ENCODE data around the gene TP53I13.
A peak's percentile ranks its signal among the peaks of the same experiment; 100 is the strongest.

The TP53I13 gene

DNA sequence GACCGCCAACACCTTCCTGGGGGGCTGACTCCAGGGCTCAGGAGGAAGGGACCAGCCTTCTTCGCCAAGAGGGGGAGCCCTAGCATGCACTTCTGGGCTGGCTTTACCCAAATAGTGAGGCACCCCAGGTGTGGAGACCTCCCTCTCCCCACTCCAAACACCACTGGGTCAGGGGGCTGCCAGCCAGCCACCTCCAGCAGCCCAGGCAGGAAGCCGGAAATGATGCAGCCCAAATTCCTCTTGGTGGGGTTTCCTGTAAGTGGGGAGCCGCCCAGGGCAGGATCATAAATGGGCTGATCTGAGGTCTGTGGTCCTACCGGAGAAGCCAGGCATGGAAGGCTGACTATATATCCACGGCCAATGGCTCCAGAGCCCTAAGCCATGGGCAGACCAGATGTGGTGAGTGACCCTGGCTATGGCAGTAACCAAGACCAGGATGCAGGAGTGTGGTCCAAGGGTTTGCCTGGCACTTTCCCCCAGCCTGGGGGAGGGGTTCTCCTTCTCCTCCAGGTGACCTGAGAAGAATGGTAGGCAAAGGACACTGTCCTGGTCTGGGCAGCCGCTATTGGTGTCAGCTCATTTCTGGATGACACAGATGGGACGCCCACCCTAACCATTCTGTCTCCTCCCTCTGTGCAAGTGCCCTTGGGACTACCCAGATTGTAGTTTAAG, 16.7 kb downstream of the TP53I13 start:
- peaks cover 59% of the 10 kb centered on the region for H3K4me1 ChIP-seq (ENCODE audit: insufficient read depth, low read length, severe bottlenecking)
- H3K27ac ChIP-seq (ENCODE audit: low read depth, low read length, poor library complexity, severe bottlenecking): peak overlapping the region; percentile 65
- H4K20me1 ChIP-seq (ENCODE audit: insufficient read depth, low read length): no peaks in the 10 kb centered on the region
- no peaks in the 10 kb centered on the region for H3K27me3 ChIP-seq (ENCODE audit: insufficient read depth, low read length)
- no peak overlapping the region for H2AFZ ChIP-seq (ENCODE audit: low read length)
- peaks cover 9% of the 10 kb centered on the region; the same call in 1 of the 2 replicates for H3K79me2 ChIP-seq (ENCODE audit: insufficient read depth, low read length)
- H3K4me2 ChIP-seq (ENCODE audit: low read length): peak overlapping the region; percentile 49
- TF ChIP-seq, protein P1, sequence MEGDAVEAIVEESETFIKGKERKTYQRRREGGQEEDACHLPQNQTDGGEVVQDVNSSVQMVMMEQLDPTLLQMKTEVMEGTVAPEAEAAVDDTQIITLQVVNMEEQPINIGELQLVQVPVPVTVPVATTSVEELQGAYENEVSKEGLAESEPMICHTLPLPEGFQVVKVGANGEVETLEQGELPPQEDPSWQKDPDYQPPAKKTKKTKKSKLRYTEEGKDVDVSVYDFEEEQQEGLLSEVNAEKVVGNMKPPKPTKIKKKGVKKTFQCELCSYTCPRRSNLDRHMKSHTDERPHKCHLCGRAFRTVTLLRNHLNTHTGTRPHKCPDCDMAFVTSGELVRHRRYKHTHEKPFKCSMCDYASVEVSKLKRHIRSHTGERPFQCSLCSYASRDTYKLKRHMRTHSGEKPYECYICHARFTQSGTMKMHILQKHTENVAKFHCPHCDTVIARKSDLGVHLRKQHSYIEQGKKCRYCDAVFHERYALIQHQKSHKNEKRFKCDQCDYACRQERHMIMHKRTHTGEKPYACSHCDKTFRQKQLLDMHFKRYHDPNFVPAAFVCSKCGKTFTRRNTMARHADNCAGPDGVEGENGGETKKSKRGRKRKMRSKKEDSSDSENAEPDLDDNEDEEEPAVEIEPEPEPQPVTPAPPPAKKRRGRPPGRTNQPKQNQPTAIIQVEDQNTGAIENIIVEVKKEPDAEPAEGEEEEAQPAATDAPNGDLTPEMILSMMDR (IDR thresholded peaks at IDR 0.05; ENCODE audit: low read length): peak; percentile 47
- TF ChIP-seq EZH2 (IDR thresholded peaks at IDR 0.05; ENCODE audit: borderline replicate concordance, low read length): no peak
- H3K4me3 ChIP-seq (ENCODE audit: low read depth, low read length, poor library complexity, severe bottlenecking): peak overlapping the region; percentile 21
- H3K9me2 ChIP-seq (ENCODE audit: low read depth, low read length): no peaks in the 10 kb centered on the region
- H3K9me3 ChIP-seq (ENCODE audit: low read length): no peaks in the 10 kb centered on the region
- no peaks in the 10 kb centered on the region for H3F3A ChIP-seq (ENCODE audit: insufficient read depth, low read length)
- H3K36me3 ChIP-seq (ENCODE audit: insufficient read depth, low read length): peaks cover 24% of the 10 kb centered on the region
- peak overlapping the region; percentile 37; the same call in 1 of the 2 replicates for H3K9ac ChIP-seq (ENCODE audit: low read length)

DNA sequence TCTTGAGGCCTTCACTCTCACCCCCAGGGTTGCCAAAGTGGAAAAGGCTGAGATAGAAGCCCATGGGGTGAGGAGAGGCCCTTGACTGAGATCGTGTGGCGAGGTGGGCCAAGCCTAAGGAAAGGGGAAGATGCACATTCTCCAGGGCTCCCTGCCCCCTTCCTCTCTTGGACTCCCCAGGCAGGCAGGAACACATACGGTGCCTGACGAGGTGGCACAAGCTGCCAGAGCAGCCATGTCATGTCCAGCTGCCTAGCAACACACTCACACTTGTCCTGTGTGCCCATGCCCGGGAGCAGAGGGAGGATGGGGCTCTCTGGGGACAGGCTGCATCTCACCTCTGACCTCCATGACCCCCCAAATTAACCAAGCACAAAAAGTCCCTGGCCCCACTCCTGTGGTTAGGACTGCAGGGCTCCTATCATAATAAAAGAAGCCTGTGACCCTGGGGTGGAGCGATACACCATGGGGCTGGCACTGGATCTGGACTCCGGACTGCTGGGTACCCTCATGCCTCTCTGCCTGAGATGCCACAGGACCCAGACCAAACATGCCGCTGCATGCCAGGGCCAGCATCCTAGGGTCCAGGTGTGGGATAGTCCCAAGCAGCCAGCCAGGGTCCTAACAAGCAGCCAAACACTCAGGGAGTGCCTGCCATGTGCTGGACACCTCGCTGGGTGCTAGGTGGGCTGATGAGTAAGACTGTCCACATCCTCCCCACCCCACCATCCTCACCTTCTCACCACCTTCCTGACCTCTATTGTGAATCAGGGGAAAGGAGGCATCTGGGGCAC, 18.4 kb downstream of the TP53I13 start:
- H3K9me3 ChIP-seq (ENCODE audit: low read length): no peaks in the 10 kb centered on the region
- no peaks in the 10 kb centered on the region for H3F3A ChIP-seq (ENCODE audit: insufficient read depth, low read length)
- H3K27me3 ChIP-seq (ENCODE audit: insufficient read depth, low read length): no peaks in the 10 kb centered on the region
- peaks cover 9% of the 10 kb centered on the region; the same call in 1 of the 2 replicates for H3K79me2 ChIP-seq (ENCODE audit: insufficient read depth, low read length)
- TF ChIP-seq EZH2 (IDR thresholded peaks at IDR 0.05; ENCODE audit: borderline replicate concordance, low read length): no peak
- TF ChIP-seq, protein P1 (IDR thresholded peaks at IDR 0.05; ENCODE audit: low read length): no peak
- H3K4me1 ChIP-seq (ENCODE audit: insufficient read depth, low read length, severe bottlenecking): peaks cover 70% of the 10 kb centered on the region
- no peak overlapping the region; the same call in 1 of the 2 replicates for H3K9ac ChIP-seq (ENCODE audit: low read length)
- peak overlapping the region; percentile 94 for H3K4me2 ChIP-seq (ENCODE audit: low read length)
- H3K9me2 ChIP-seq (ENCODE audit: low read depth, low read length): no peaks in the 10 kb centered on the region
- no peaks in the 10 kb centered on the region for H4K20me1 ChIP-seq (ENCODE audit: insufficient read depth, low read length)
- peaks cover 18% of the 10 kb centered on the region for H3K36me3 ChIP-seq (ENCODE audit: insufficient read depth, low read length)
- H2AFZ ChIP-seq (ENCODE audit: low read length): no peak overlapping the region
- H3K27ac ChIP-seq (ENCODE audit: low read depth, low read length, poor library complexity, severe bottlenecking): peak overlapping the region; percentile 65
- H3K4me3 ChIP-seq (ENCODE audit: low read depth, low read length, poor library complexity, severe bottlenecking): peak overlapping the region; percentile 94

DNA sequence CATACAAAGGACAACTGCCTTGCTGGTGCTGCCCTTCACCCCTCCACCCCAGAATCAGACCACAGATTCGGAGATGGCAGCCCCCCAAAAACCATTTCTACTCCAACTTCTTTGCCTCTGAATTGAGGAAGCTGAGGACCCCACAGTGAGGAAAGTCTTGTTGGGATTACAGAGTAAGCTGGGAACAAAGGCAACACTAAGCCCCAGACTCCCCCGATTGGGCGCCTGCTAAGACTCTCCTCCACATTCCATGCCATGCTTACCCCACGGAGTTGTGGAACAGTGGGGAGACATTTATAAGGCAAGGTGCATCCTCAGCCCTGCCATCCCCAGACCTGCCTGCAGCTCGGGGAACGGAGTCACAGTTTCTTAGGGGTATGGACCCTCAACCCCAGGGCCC, 19.1 kb downstream of the TP53I13 start:
- no peaks in the 10 kb centered on the region for H3K27me3 ChIP-seq (ENCODE audit: insufficient read depth, low read length)
- TF ChIP-seq, protein P1 (IDR thresholded peaks at IDR 0.05; ENCODE audit: low read length): no peak
- TF ChIP-seq EZH2 (IDR thresholded peaks at IDR 0.05; ENCODE audit: borderline replicate concordance, low read length): no peak
- H3K4me1 ChIP-seq (ENCODE audit: insufficient read depth, low read length, severe bottlenecking): peaks cover 77% of the 10 kb centered on the region
- no peaks in the 10 kb centered on the region for H4K20me1 ChIP-seq (ENCODE audit: insufficient read depth, low read length)
- H3K9me2 ChIP-seq (ENCODE audit: low read depth, low read length): no peaks in the 10 kb centered on the region
- H2AFZ ChIP-seq (ENCODE audit: low read length): no peak overlapping the region
- H3K9ac ChIP-seq (ENCODE audit: low read length): peak overlapping the region; percentile 88
- H3K27ac ChIP-seq (ENCODE audit: low read depth, low read length, poor library complexity, severe bottlenecking): peak overlapping the region; percentile 25
- H3K9me3 ChIP-seq (ENCODE audit: low read length): no peaks in the 10 kb centered on the region
- H3K4me2 ChIP-seq (ENCODE audit: low read length): peak overlapping the region; percentile 94
- peak overlapping the region; percentile 94 for H3K4me3 ChIP-seq (ENCODE audit: low read depth, low read length, poor library complexity, severe bottlenecking)
- H3F3A ChIP-seq (ENCODE audit: insufficient read depth, low read length): no peaks in the 10 kb centered on the region
- H3K36me3 ChIP-seq (ENCODE audit: insufficient read depth, low read length): peaks cover 11% of the 10 kb centered on the region
- peaks cover 9% of the 10 kb centered on the region; the same call in 1 of the 2 replicates for H3K79me2 ChIP-seq (ENCODE audit: insufficient read depth, low read length)

All from OCI-LY1 (cell line).